Neural cell (in vitro differentiated cells): ENCODE data around the gene TLL2. TPM values are rescaled to one million over a fixed set of nuclear protein-coding genes. Genes with fewer than 3 reads are reported as not detected.

ENCODE experiments used
- H2AFZ ChIP-seq: fragments of 200-600, 300-800 bp; sonication (generic), shearing (Covaris generic); 2 replicates; pipeline ENCODE4 v1.6.0; 2014; ENCODE audit warnings: low read depth, mild to moderate bottlenecking, antibody characterized with exemption, low read length, moderate library complexity
- H3F3A ChIP-seq: fragments of 200-600 bp; shearing (Covaris generic); 2 replicates; pipeline ENCODE4 v1.6.1; 2016; ENCODE audit warnings: mild to moderate bottlenecking, moderate library complexity, mixed read lengths, antibody characterized with exemption, low read length; ENCODE audit not compliant: insufficient read depth, poor library complexity, severe bottlenecking
- H3K27ac ChIP-seq: fragments of 200-600, 300-800 bp; sonication (generic), shearing (Covaris generic); 2 replicates; pipeline ENCODE4 v1.5.1; 2014; ENCODE audit warnings: mild to moderate bottlenecking, low read length, moderate library complexity
- H3K27me3 ChIP-seq: fragments of 300-800, 200-600 bp; sonication (generic), shearing (Covaris generic); 2 replicates; pipeline ENCODE4 v1.6.0; 2014; ENCODE audit warnings: mild to moderate bottlenecking, low read depth, low read length, moderate library complexity; ENCODE audit not compliant: insufficient read depth
- H3K36me3 ChIP-seq: fragments of 300-800, 200-600 bp; sonication (generic), shearing (Covaris generic); 2 replicates; pipeline ENCODE4 v1.5.1; 2014; ENCODE audit warnings: mild to moderate bottlenecking, antibody characterized with exemption, low read length, moderate library complexity; ENCODE audit not compliant: insufficient read depth
- H3K4me2 ChIP-seq: fragments of 300-800, 200-600 bp; sonication (generic), shearing (Covaris generic); 2 replicates; pipeline ENCODE4 v1.6.0; 2014; ENCODE audit warnings: mild to moderate bottlenecking, low read length
- H3K4me3 ChIP-seq: fragments of 300-800, 200-600 bp; sonication (generic), shearing (Covaris generic); 2 replicates; pipeline ENCODE4 v1.5.1; 2014; ENCODE audit warnings: mild to moderate bottlenecking, low read length, moderate library complexity
- H3K79me2 ChIP-seq: fragments of 200-600 bp; shearing (Covaris generic); replicated peaks from 2 replicates; pipeline ENCODE4 v1.6.0; 2014; ENCODE audit warnings: mild to moderate bottlenecking, low read length, moderate library complexity; ENCODE audit not compliant: insufficient read depth
- H3K9ac ChIP-seq: fragments of 300-800, 200-600 bp; sonication (generic), shearing (Covaris generic); 2 replicates; pipeline ENCODE4 v1.6.1; 2016; ENCODE audit warnings: mild to moderate bottlenecking, low read length, mixed read lengths
- H3K9me2 ChIP-seq: fragments of 200-600 bp; shearing (Covaris generic); 2 replicates; pipeline ENCODE4 v1.6.1; 2016; ENCODE audit warnings: mild to moderate bottlenecking, low read length, mixed read lengths; ENCODE audit not compliant: insufficient read depth
- H3K9me3 ChIP-seq: fragments of 200-600, 300-800 bp; sonication (generic), shearing (Covaris generic); 2 replicates; pipeline ENCODE4 v1.6.1; 2016; ENCODE audit warnings: mild to moderate bottlenecking, mixed run types, low read length, moderate library complexity, mixed read lengths
- H4K20me1 ChIP-seq: fragments of 200-600 bp; shearing (Covaris generic); 2 replicates; pipeline ENCODE4 v1.6.1; 2016; ENCODE audit warnings: mild to moderate bottlenecking, mixed run types; ENCODE audit not compliant: insufficient read depth
- EP300 ChIP-seq: fragments of 450-650 bp; conservative IDR thresholded peaks from 2 replicates; pipeline ENCODE4 v1.6.1; 2014; ENCODE audit warnings: antibody characterized with exemption, mild to moderate bottlenecking, moderate library complexity; ENCODE audit not compliant: poor library complexity, severe bottlenecking
- EZH2 ChIP-seq: fragments of 200-600, 300-800 bp; shearing (Covaris generic), sonication (generic); IDR thresholded peaks from 2 replicates; pipeline ENCODE4 v1.6.1; 2014; ENCODE audit warnings: antibody characterized with exemption, low read length, borderline replicate concordance, mild to moderate bottlenecking; ENCODE audit not compliant: insufficient read depth, poor library complexity, severe bottlenecking
- MXI1 ChIP-seq: fragments of 450-650 bp; conservative IDR thresholded peaks from 2 replicates; pipeline ENCODE4 v1.6.1; 2014; ENCODE audit warnings: antibody characterized with exemption, mild to moderate bottlenecking; ENCODE audit not compliant: poor library complexity, severe bottlenecking
- POLR2AphosphoS5 ChIP-seq: IDR thresholded peaks from 2 replicates; pipeline ENCODE4 v1.6.1; 2012
- RAD21 ChIP-seq: fragments of 450-650 bp; conservative IDR thresholded peaks from 2 replicates; pipeline ENCODE4 v1.6.1; 2014; ENCODE audit warnings: antibody characterized with exemption, mild to moderate bottlenecking, moderate library complexity
- SMC3 ChIP-seq: fragments of 450-650 bp; conservative IDR thresholded peaks from 2 replicates; pipeline ENCODE4 v1.6.1; 2014; ENCODE audit warnings: antibody characterized with exemption, mild to moderate bottlenecking, moderate library complexity; ENCODE audit not compliant: poor library complexity
- TAF1 ChIP-seq: IDR thresholded peaks from 2 replicates; pipeline ENCODE4 v1.6.1; 2012; ENCODE audit warnings: low read depth
- polyA plus RNA-seq: library from polyadenylated mRNA; depleted of rRNA; stranded (reverse); fragments of >200 nt; gene quantifications from 2 replicates; pipeline ENCODE4 v1.2.3, GENCODE V29; 2014
- TF ChIP-seq, protein P1 (sequence below): IDR thresholded peaks from 2 replicates; pipeline ENCODE4 v1.6.1; 2012; ENCODE audit warnings: borderline replicate concordance
- TF ChIP-seq, protein P2 (sequence below): fragments of 450-650 bp; IDR thresholded peaks from 2 replicates; pipeline ENCODE4 v1.5.1; 2014; ENCODE audit warnings: antibody characterized with exemption, mild to moderate bottlenecking, moderate library complexity; ENCODE audit not compliant: poor library complexity, severe bottlenecking

The TLL2 gene
- polyA plus RNA-seq, 1 donor from 2014 or later = 0.11 TPM

DNA sequence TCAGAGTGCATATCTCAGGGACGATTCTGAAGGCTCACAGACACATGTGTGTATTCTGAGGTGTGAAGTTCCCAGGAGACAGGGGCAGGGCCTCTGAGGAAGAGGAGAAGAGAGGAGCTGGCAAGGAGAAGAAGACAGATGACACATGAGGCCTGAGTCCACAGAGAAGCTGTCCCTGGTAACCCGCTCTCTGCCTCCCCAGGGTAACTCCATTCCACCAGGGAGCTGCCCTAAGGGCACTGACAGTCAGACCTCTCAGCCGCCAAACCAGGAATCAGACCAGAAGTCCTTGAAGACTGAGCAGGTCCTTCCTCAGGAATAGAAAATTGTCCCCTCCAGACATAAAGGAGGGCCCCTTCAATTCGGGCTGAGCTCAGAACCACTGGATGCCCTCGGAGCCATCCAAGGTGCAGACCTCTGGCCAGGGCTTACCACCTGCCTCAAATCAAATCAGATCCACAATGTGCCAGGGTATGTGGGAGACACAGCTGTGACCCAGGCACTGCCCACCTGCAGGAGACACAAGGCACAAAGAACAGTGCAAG is 57.4 kb downstream of the TLL2 start:
- no peaks in the 10 kb centered on the region for H3F3A ChIP-seq
- H2AFZ ChIP-seq = no peak overlapping the region
- H3K9me2 ChIP-seq = no peaks in the 10 kb centered on the region
- no peaks in the 10 kb centered on the region for H4K20me1 ChIP-seq
- H3K9me3 ChIP-seq = no peaks in the 10 kb centered on the region
- H3K4me3 ChIP-seq = no peak overlapping the region
- no peak overlapping the region for H3K4me2 ChIP-seq
- H3K79me2 ChIP-seq = no peaks in the 10 kb centered on the region
- H3K27ac ChIP-seq = no peak overlapping the region
- TF ChIP-seq, protein P1, sequence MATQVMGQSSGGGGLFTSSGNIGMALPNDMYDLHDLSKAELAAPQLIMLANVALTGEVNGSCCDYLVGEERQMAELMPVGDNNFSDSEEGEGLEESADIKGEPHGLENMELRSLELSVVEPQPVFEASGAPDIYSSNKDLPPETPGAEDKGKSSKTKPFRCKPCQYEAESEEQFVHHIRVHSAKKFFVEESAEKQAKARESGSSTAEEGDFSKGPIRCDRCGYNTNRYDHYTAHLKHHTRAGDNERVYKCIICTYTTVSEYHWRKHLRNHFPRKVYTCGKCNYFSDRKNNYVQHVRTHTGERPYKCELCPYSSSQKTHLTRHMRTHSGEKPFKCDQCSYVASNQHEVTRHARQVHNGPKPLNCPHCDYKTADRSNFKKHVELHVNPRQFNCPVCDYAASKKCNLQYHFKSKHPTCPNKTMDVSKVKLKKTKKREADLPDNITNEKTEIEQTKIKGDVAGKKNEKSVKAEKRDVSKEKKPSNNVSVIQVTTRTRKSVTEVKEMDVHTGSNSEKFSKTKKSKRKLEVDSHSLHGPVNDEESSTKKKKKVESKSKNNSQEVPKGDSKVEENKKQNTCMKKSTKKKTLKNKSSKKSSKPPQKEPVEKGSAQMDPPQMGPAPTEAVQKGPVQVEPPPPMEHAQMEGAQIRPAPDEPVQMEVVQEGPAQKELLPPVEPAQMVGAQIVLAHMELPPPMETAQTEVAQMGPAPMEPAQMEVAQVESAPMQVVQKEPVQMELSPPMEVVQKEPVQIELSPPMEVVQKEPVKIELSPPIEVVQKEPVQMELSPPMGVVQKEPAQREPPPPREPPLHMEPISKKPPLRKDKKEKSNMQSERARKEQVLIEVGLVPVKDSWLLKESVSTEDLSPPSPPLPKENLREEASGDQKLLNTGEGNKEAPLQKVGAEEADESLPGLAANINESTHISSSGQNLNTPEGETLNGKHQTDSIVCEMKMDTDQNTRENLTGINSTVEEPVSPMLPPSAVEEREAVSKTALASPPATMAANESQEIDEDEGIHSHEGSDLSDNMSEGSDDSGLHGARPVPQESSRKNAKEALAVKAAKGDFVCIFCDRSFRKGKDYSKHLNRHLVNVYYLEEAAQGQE = no peak
- no peak overlapping the region for H3K9ac ChIP-seq
- H3K27me3 ChIP-seq = peaks cover 2% of the 10 kb centered on the region
- H3K36me3 ChIP-seq = no peaks in the 10 kb centered on the region

DNA sequence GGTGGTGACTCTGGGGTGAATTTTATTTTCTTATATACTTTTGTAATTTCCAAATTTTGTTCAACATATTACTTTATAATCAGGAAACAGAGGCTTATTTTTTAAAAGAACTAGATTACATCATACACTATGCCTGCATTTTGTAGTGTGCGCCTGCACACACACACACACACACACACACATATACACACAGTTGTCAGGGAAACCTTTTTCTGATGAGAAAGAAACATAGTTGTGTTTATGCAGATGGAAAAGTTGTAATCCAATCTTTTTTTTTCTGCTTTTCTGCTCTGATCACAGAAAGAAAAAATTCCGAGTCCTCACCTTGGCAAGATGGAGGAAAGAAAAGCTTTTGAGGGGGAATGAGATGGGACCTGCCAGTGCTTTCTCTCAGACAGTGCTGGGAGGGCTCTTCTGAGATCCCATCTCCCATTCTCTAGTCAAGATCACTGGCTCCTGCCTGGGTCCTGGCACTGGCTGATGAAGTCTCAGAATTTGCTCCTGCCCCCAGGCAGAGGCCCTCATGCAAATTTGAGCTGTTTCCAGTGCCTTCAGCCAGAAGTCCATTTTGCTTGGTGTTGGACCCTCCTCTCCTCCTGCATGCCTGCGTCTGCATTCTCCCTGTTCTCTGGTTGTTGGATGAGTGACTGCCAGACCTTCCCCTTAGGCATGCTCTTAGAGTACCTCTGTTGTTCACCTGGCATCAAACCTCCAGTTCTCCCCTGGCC is 59.7 kb downstream of the TLL2 start:
- TF ChIP-seq MXI1 = no peak
- TF ChIP-seq, protein P2, sequence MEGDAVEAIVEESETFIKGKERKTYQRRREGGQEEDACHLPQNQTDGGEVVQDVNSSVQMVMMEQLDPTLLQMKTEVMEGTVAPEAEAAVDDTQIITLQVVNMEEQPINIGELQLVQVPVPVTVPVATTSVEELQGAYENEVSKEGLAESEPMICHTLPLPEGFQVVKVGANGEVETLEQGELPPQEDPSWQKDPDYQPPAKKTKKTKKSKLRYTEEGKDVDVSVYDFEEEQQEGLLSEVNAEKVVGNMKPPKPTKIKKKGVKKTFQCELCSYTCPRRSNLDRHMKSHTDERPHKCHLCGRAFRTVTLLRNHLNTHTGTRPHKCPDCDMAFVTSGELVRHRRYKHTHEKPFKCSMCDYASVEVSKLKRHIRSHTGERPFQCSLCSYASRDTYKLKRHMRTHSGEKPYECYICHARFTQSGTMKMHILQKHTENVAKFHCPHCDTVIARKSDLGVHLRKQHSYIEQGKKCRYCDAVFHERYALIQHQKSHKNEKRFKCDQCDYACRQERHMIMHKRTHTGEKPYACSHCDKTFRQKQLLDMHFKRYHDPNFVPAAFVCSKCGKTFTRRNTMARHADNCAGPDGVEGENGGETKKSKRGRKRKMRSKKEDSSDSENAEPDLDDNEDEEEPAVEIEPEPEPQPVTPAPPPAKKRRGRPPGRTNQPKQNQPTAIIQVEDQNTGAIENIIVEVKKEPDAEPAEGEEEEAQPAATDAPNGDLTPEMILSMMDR = no peak
- no peak for TF ChIP-seq EP300
- TF ChIP-seq, protein P1 = no peak
- TF ChIP-seq RAD21 = no peak
- TF ChIP-seq TAF1 = no peak
- no peak for TF ChIP-seq SMC3
- TF ChIP-seq POLR2AphosphoS5 = no peak
- TF ChIP-seq EZH2 = no peak
- Histone ChIP-seq H3K36me3 (no peaks in the 10 kb centered on the region), H3K9me2 (no peaks in the 10 kb centered on the region), H4K20me1 (no peaks in the 10 kb centered on the region), H3F3A (no peaks in the 10 kb centered on the region), H3K9me3 (no peaks in the 10 kb centered on the region), H3K27ac (no peak overlapping the region), H2AFZ (no peak overlapping the region), H3K79me2 (no peaks in the 10 kb centered on the region), H3K27me3 (peaks cover 2% of the 10 kb centered on the region), H3K9ac (no peak overlapping the region), H3K4me2 (no peak overlapping the region), H3K4me3 (no peak overlapping the region)
